ENCODE measurements around the gene DLGAP4. TPM values are rescaled to one million over a fixed set of nuclear protein-coding genes. Genes with fewer than 3 reads are reported as not detected.

DLGAP4 gene
- polyA plus RNA-seq, 2 of the 4 experiments (the other 2 are of a cell fraction): 11.9 to 36.7 TPM

GRCh38 chr20:36394340-36394965 is 88.3 kb downstream of the DLGAP4 start:
- H3K4me1 ChIP-seq: no peaks in the 10 kb centered on the region
- DNase-seq (ENCODE audit: low read depth in 1 of 2, low spot score in 1 of 2) (no peak), FAIRE-seq (no peak), ATAC-seq (peak in 1 of 2 experiments; percentile 10; a peak in 2 of 6 replicates)
- POLR2A ChIA-PET: no interaction called here
- no peak overlapping the region for H3K4me3 ChIP-seq
- 68% methylated on average over 14 of the region's 20 CpGs for WGBS (ENCODE audit: missing lambda C conversion rate)
- no peak overlapping the region for H3K4me2 ChIP-seq
- TF ChIP-seq ELK1 (IDR thresholded peaks at IDR 0.05; ENCODE audit: low read depth, low read length) (no peak), HDAC2 (IDR thresholded peaks at IDR 0.05) (no peak), JUN (IDR thresholded peaks at IDR 0.05) (no peak), NPAS2 (CRISPR knock-in tag; IDR thresholded peaks at IDR 0.05; ENCODE audit: borderline replicate concordance) (no peak), KDM5A (IDR thresholded peaks at IDR 0.05) (no peak), PHF8 (IDR thresholded peaks at IDR 0.05; ENCODE audit: borderline replicate concordance, low read depth) (no peak), HMGXB4 (CRISPR knock-in tag; IDR thresholded peaks at IDR 0.05; ENCODE audit: borderline replicate concordance) (no peak), BHLHE40 (IDR thresholded peaks at IDR 0.05; ENCODE audit: low read depth, low read length) (no peak), CEBPB (IDR thresholded peaks at IDR 0.05) (no peak), ESRRA (IDR thresholded peaks at IDR 0.05; ENCODE audit: borderline replicate concordance, low read length) (no peak), EHF (CRISPR knock-in tag; IDR thresholded peaks at IDR 0.05) (no peak), ZNF302 (CRISPR knock-in tag; IDR thresholded peaks at IDR 0.05) (no peak), CHD4 (IDR thresholded peaks at IDR 0.05; ENCODE audit: borderline replicate concordance) (no peak), HOXB13 (CRISPR knock-in tag; IDR thresholded peaks at IDR 0.05; ENCODE audit: low read depth) (no peak), POLR2AphosphoS2 (conservative IDR thresholded peaks at IDR 0.05; ENCODE audit: low read length) (no peak), HES2 (IDR thresholded peaks at IDR 0.05) (no peak), HEYL (CRISPR knock-in tag; IDR thresholded peaks at IDR 0.05) (no peak), MYC (IDR thresholded peaks at IDR 0.05; ENCODE audit: borderline replicate concordance, low read length) (no peak), FOSL2 (IDR thresholded peaks at IDR 0.05) (no peak), FOSL2 (CRISPR knock-in tag; IDR thresholded peaks at IDR 0.05) (no peak)
- CTCF ChIA-PET: no interaction called here
- H3K9me3 ChIP-seq: no peaks in the 10 kb centered on the region
- no peak overlapping the region for H3K27ac ChIP-seq

- no peaks in the 10 kb centered on the region for H3K4me1 ChIP-seq
- TF ChIP-seq NFE2L2 (conservative IDR thresholded peaks at IDR 0.05; ENCODE audit: low read length) (no peak), ZSCAN20 (CRISPR knock-in tag; IDR thresholded peaks at IDR 0.05) (no peak)
- WGBS (ENCODE audit: missing lambda C conversion rate): 63% methylated on average over 6 of the region's 6 CpGs
- no peaks in the 10 kb centered on the region for H3K9me3 ChIP-seq
- FAIRE-seq (no peak), ATAC-seq (no peak), DNase-seq (ENCODE audit: low read depth in 1 of 2, low spot score in 1 of 2) (no peak)
- no peak overlapping the region for H3K4me2 ChIP-seq
- no peak overlapping the region for H3K27ac ChIP-seq
- ChIA-PET POLR2A (no interaction called here), CTCF (interaction anchor here (0.6 to 2.5 kb wide), 2 partner anchors 17 to 43 kb away, joined by 3 to 9 read pairs; no protein-coding TSS in a partner anchor)
- H3K4me3 ChIP-seq: no peak overlapping the region
Observed at GRCh38 chr20:36396340-36396739, 90.2 kb downstream of the DLGAP4 start.
